ENCODE results near the gene NLK. TPM values are rescaled to one million over a fixed set of nuclear protein-coding genes. Genes with fewer than 3 reads are reported as not detected.

Gene NLK
- total RNA-seq, 1 donor from 2014 or later, result 23.8 TPM

GRCh38 chr17:28169621-28170349, 127.3 kb downstream of the NLK start:
- Histone ChIP-seq H3K36me3 (peaks cover 40% of the 10 kb centered on the region), H3K4me3 (no peak overlapping the region), H3K4me1 (no peaks in the 10 kb centered on the region), H3K27ac (no peak overlapping the region), H3K27me3 (ENCODE audit: low read depth) (no peaks in the 10 kb centered on the region), H3K9me3 (no peaks in the 10 kb centered on the region)
- DNase-seq (no peak), ATAC-seq (no peak)
- no peak for TF ChIP-seq CTCF (IDR thresholded peaks at IDR 0.05)
- intact Hi-C loops (cut with DNase I), result no loop called here

- Histone ChIP-seq H3K4me1 (no peaks in the 10 kb centered on the region), H3K27ac (no peak overlapping the region), H3K27me3 (ENCODE audit: low read depth) (no peaks in the 10 kb centered on the region), H3K9me3 (no peaks in the 10 kb centered on the region), H3K36me3 (peaks cover 42% of the 10 kb centered on the region), H3K4me3 (no peak overlapping the region)
- no peak for ATAC-seq
- TF ChIP-seq CTCF (IDR thresholded peaks at IDR 0.05), result no peak
- DNase-seq, result no peak
- intact Hi-C loops (cut with DNase I), result no loop called here
Observed at GRCh38 chr17:28170771-28171170, 128.3 kb downstream of the NLK start.

GRCh38 chr17:28173031-28173561, 130.6 kb downstream of the NLK start:
- DNase-seq (no peak), ATAC-seq (no peak)
- H3K4me1 ChIP-seq, result no peaks in the 10 kb centered on the region
- peaks cover 39% of the 10 kb centered on the region for H3K36me3 ChIP-seq
- intact Hi-C loops (cut with DNase I), result no loop called here
- H3K27ac ChIP-seq, result no peak overlapping the region
- TF ChIP-seq CTCF (IDR thresholded peaks at IDR 0.05), result no peak
- no peaks in the 10 kb centered on the region for H3K27me3 ChIP-seq (ENCODE audit: low read depth)
- no peak overlapping the region for H3K4me3 ChIP-seq
- no peaks in the 10 kb centered on the region for H3K9me3 ChIP-seq

- Histone ChIP-seq H3K36me3 (peaks cover 33% of the 10 kb centered on the region), H3K9me3 (no peaks in the 10 kb centered on the region), H3K4me1 (no peaks in the 10 kb centered on the region), H3K27me3 (ENCODE audit: low read depth) (no peaks in the 10 kb centered on the region), H3K4me3 (no peak overlapping the region), H3K27ac (no peak overlapping the region)
- no peak for TF ChIP-seq CTCF (IDR thresholded peaks at IDR 0.05)
- ATAC-seq, result no peak
- intact Hi-C loops (cut with DNase I), result no loop called here
- no peak for DNase-seq
Observed at GRCh38 chr17:28173801-28174200, 131.3 kb downstream of the NLK start.

- Histone ChIP-seq H3K27ac (no peak overlapping the region), H3K4me1 (no peaks in the 10 kb centered on the region), H3K36me3 (peaks cover 26% of the 10 kb centered on the region), H3K4me3 (no peak overlapping the region), H3K9me3 (no peaks in the 10 kb centered on the region), H3K27me3 (ENCODE audit: low read depth) (no peaks in the 10 kb centered on the region)
- TF ChIP-seq CTCF (IDR thresholded peaks at IDR 0.05), result no peak
- ATAC-seq (no peak), DNase-seq (no peak)
- intact Hi-C loops (cut with DNase I), result no loop called here
Observed at GRCh38 chr17:28174352-28175046, 132.0 kb downstream of the NLK start.

Data from lower lobe of right lung (tissue), 2 donors.